Transverse colon (tissue), 4 donors: ENCODE measurements around the gene COL19A1.

Experiments used
- POLR2AphosphoS5 ChIP-seq, 3 donors: sonication (generic); formaldehyde crosslinking; IDR thresholded peaks; one replicate each; pipeline ENCODE4 v1.6.1; 2016; ENCODE audit warnings: antibody characterized with exemption in 3 of 3
- TF ChIP-seq, protein P1 (sequence below), 5 experiments: fragments of 200-600 bp in 3 of 5; fragments of 450-650 bp in 2 of 5; sonication (generic) in 3 of 5; IDR thresholded peaks; 1 replicate in 2 of 5; 2 replicates in 3 of 5; pipeline ENCODE4 v1.5.1; 2016 to 2017; ENCODE audit warnings: antibody characterized with exemption in 5 of 5, inconsistent platforms in 3 of 5, mild to moderate bottlenecking in 2 of 5, moderate library complexity in 1 of 5

DNA sequence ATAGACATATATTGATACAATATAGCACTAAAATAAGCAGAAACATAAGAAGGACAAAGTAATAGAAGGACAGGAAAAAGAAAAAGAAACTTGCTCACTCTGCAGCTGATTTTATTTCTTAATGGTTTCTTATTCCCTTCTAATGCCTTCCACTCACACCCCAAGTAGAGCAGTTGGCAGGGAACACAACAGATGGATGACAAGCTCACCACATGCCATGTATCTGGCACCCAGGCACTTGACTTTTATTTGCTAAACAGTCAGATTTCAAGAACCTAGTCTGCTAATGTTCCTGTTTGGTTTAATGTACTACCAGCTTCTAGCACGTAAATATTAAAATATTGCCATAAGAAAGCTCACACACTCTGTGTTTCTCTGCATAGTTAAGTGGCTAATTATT lies 87.1 kb downstream of the COL19A1 start:
- TF ChIP-seq, protein P1, sequence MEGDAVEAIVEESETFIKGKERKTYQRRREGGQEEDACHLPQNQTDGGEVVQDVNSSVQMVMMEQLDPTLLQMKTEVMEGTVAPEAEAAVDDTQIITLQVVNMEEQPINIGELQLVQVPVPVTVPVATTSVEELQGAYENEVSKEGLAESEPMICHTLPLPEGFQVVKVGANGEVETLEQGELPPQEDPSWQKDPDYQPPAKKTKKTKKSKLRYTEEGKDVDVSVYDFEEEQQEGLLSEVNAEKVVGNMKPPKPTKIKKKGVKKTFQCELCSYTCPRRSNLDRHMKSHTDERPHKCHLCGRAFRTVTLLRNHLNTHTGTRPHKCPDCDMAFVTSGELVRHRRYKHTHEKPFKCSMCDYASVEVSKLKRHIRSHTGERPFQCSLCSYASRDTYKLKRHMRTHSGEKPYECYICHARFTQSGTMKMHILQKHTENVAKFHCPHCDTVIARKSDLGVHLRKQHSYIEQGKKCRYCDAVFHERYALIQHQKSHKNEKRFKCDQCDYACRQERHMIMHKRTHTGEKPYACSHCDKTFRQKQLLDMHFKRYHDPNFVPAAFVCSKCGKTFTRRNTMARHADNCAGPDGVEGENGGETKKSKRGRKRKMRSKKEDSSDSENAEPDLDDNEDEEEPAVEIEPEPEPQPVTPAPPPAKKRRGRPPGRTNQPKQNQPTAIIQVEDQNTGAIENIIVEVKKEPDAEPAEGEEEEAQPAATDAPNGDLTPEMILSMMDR (IDR thresholded peaks at IDR 0.05): no peak
- no peak for TF ChIP-seq POLR2AphosphoS5 (IDR thresholded peaks at IDR 0.05)
